K562 treated with DMSO at 1 percent for 24 hours (cell line): Measurements from ENCODE around the gene SASS6. TPM values are rescaled to one million over a fixed set of nuclear protein-coding genes. Genes with fewer than 3 reads are reported as not detected.

Source experiments
- total RNA-seq: library from RNA; unstranded; fragments of 300-600 nt; gene quantifications from 2 replicates; pipeline ENCODE4 v1.2.3, GENCODE V29; 2022; ENCODE audit warnings: low read depth; ENCODE audit not compliant: insufficient read depth

The SASS6 gene, protein sequence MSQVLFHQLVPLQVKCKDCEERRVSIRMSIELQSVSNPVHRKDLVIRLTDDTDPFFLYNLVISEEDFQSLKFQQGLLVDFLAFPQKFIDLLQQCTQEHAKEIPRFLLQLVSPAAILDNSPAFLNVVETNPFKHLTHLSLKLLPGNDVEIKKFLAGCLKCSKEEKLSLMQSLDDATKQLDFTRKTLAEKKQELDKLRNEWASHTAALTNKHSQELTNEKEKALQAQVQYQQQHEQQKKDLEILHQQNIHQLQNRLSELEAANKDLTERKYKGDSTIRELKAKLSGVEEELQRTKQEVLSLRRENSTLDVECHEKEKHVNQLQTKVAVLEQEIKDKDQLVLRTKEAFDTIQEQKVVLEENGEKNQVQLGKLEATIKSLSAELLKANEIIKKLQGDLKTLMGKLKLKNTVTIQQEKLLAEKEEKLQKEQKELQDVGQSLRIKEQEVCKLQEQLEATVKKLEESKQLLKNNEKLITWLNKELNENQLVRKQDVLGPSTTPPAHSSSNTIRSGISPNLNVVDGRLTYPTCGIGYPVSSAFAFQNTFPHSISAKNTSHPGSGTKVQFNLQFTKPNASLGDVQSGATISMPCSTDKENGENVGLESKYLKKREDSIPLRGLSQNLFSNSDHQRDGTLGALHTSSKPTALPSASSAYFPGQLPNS
- 5.0 and 7.8 TPM in 2 replicates for total RNA-seq

DNA sequence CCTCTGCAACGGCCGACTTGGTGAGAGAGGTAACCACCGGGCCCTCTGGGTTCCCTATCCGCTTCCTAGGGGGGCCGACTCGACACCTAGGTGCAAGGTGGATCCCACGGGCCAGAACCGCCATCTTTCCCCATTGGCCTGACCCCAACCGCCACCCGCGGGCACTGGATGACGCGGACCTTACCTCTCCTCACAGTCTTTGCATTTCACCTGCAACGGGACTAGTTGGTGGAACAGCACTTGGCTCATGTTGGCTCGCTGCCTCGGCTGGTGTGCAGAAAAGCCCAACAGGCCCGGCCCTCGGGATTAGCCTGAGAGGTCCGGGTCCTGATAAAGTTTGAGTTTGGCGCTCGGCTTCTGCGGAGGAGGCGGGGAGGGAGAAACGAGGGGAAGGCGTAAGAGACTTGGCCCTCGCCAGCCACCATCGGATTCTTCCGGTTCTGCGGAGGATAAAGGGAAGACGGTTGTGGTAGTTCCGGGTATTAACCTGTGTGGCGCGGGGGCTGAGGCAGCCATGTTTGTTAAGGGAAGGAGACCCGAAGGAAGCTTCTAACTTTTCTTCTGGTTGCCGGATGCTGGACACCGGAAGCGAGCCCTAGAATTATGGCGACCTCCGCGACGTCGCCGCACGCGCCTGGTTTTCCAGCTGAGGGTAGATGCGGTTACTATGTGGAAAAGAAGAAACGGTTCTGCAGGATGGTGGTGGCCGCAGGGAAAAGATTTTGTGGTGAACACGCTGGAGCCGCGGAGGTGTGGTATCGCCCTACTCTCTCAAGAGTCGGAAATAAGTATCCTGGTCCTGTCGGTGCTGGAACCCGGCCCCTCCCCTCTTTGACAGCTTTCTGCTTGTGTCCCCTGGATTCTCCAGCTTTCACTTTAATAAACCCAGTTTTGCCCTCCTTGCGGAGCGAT, at the start of gene SASS6, which contains the start of gene TRMT13:
Gene SASS6, minus strand, starts transcription at position 365 of the 912 bp plus-strand sequence. Its CDS starts 116 bp downstream, at position 249.
Gene TRMT13, plus strand, starts transcription at position 598 of the 912 bp plus-strand sequence. Its CDS starts 6 bp downstream, at position 604.

DNA sequence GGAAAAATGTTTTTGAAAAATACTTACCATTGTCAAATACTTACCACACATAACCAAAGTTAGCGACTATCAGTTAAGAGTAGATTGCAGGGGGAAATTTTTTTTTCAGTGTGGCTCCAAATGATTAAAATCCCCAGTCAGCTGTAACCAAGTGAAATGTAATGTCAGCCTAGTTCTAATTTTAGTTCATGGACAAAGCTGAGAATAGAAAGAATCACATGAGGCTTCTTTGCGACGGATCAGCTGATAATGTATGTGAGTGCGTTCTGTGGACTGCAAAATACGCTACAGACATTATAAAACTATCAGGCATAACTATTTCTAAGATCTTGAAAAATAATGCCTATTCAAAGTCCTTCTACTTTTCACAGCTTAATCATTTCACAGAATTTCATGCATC, 45.4 kb upstream of the SASS6 start, which contains the start of gene LRRC39:
Gene LRRC39, minus strand, starts transcription at position 166 of the 400 bp plus-strand sequence. CDS start 9,740 bp downstream, outside the sequence.

Other genes starting within 250 kb of the SASS6 start
- 7.7 and 9.6 TPM in 2 replicates for gene SLC35A3, start 162.9 kb downstream of the SASS6 start, total RNA-seq
- 5.5 and 5.8 TPM in 2 replicates for gene TRMT13, start 233 bp upstream of the SASS6 start, total RNA-seq
- 0.28 and 0.86 TPM in 2 replicates for gene LRRC39, start 45.3 kb upstream of the SASS6 start, total RNA-seq
- 1.4 and 2.4 TPM in 2 replicates for gene DBT, start 116.9 kb upstream of the SASS6 start, total RNA-seq
- 27.5 and 29.6 TPM in 2 replicates for gene RTCA, start 133.3 kb upstream of the SASS6 start, total RNA-seq
- 8.7 and 11.3 TPM in 2 replicates for gene CDC14A, start 219.6 kb upstream of the SASS6 start, total RNA-seq